Measurements from ENCODE around the gene BIN1.
A peak's percentile ranks its signal among the peaks of the same experiment; 100 is the strongest.

Gene BIN1

GRCh38 chr2:127149384-127149783 is 42.4 kb upstream of the BIN1 start:
- no peak for TF ChIP-seq CTCF (IDR thresholded peaks at IDR 0.05; ENCODE audit: low read depth, low read length)
- no peak overlapping the region for H3K4me3 ChIP-seq (ENCODE audit: low read depth, low read length)
- peak; percentile 94 for DNase-seq (ENCODE audit: low read depth, low spot score)
- in situ Hi-C loops (cut with HindIII; ENCODE audit: low sequenced_read_pairs): no loop called here

GRCh38 chr2:127146820-127147502 is 40.0 kb upstream of the BIN1 start:
- peak; percentile 29 for DNase-seq (ENCODE audit: low read depth, low spot score)
- no peak for TF ChIP-seq CTCF (IDR thresholded peaks at IDR 0.05; ENCODE audit: low read depth, low read length)
- in situ Hi-C loops (cut with HindIII; ENCODE audit: low sequenced_read_pairs): no loop called here
- no peak overlapping the region for H3K4me3 ChIP-seq (ENCODE audit: low read depth, low read length)

GRCh38 chr2:127146071-127146725 is 39.2 kb upstream of the BIN1 start:
- in situ Hi-C loops (cut with HindIII; ENCODE audit: low sequenced_read_pairs): no loop called here

GRCh38 chr2:127145280-127145895 is 38.4 kb upstream of the BIN1 start:
- peak; percentile 33 for DNase-seq (ENCODE audit: low read depth, low spot score)
- no peak overlapping the region for H3K4me3 ChIP-seq (ENCODE audit: low read depth, low read length)
- in situ Hi-C loops (cut with HindIII; ENCODE audit: low sequenced_read_pairs): no loop called here
- no peak for TF ChIP-seq CTCF (IDR thresholded peaks at IDR 0.05; ENCODE audit: low read depth, low read length)

More at GRCh38 chr2:127146071-127146725, 39.2 kb upstream of the BIN1 start:
- H3K4me3 ChIP-seq (ENCODE audit: low read depth, low read length): no peak overlapping the region
- DNase-seq (ENCODE audit: low read depth, low spot score): no peak
- TF ChIP-seq CTCF (IDR thresholded peaks at IDR 0.05; ENCODE audit: low read depth, low read length): no peak

GRCh38 chr2:127143841-127144782 is 37.2 kb upstream of the BIN1 start:
- DNase-seq (ENCODE audit: low read depth, low spot score): peak; percentile 83
- in situ Hi-C loops (cut with HindIII; ENCODE audit: low sequenced_read_pairs): no loop called here
- no peak for TF ChIP-seq CTCF (IDR thresholded peaks at IDR 0.05; ENCODE audit: low read depth, low read length)
- H3K4me3 ChIP-seq (ENCODE audit: low read depth, low read length): no peak overlapping the region

All from astrocyte of the spinal cord (primary cell).